MCF 10A (cell line): ENCODE measurements around the gene ZNF41. TPM values are rescaled to one million over a fixed set of nuclear protein-coding genes. Genes with fewer than 3 reads are reported as not detected.
A peak's percentile ranks its signal among the peaks of the same experiment; 100 is the strongest.

Experiments
- BruUV-seq: library from RNA; stranded (reverse); fragments of 400-500 nt; replicated peaks from 2 replicates; lab custom pipeline; 2021; lab: Mats Ljungman, UMichigan
- CTCF ChIA-PET: fragments of 300-600 bp; sonication (Branson Sonifier 250); formaldehyde crosslinking; extraction: SDS; loops from one replicate; lab custom pipeline; 2021; ENCODE audit warnings: antibody characterized with exemption, inconsistent platforms; lab: Yijun Ruan, JAX
- POLR2A ChIA-PET: fragments of 300-600, 350-650 bp; sonication (Branson Sonifier 250); formaldehyde crosslinking; extraction: SDS; loops from one replicate; lab custom pipeline; 2020; ENCODE audit warnings: antibody characterized with exemption, inconsistent platforms; lab: Yijun Ruan, JAX
- DNase-seq: peaks from one replicate; pipeline ENCODE4 v3.0.0-alpha.2; 2018; ENCODE audit not compliant: unreplicated experiment
- H3K27ac Mint-ChIP-seq: one replicate; pipeline ENCODE4 v1.8.0; 2022; ENCODE audit warnings: mild to moderate bottlenecking, low read depth, mixed read lengths; ENCODE audit not compliant: unreplicated experiment
- H3K27me3 Mint-ChIP-seq: one replicate; pipeline ENCODE4 v1.8.0; 2022; ENCODE audit warnings: mixed read lengths; ENCODE audit not compliant: insufficient read depth, unreplicated experiment
- H3K36me3 Mint-ChIP-seq: one replicate; pipeline ENCODE4 v1.8.0; 2022; ENCODE audit warnings: mild to moderate bottlenecking, moderate library complexity, mixed read lengths; ENCODE audit not compliant: insufficient read depth, unreplicated experiment
- H3K4me1 Mint-ChIP-seq: one replicate; pipeline ENCODE4 v1.8.0; 2022; ENCODE audit warnings: mixed read lengths; ENCODE audit not compliant: insufficient read depth, unreplicated experiment
- H3K4me3 Mint-ChIP-seq: one replicate; pipeline ENCODE4 v1.8.0; 2022; ENCODE audit warnings: mild to moderate bottlenecking, moderate library complexity, mixed read lengths; ENCODE audit not compliant: unreplicated experiment
- H3K9me3 Mint-ChIP-seq: one replicate; pipeline ENCODE4 v1.8.0; 2022; ENCODE audit warnings: mixed read lengths; ENCODE audit not compliant: unreplicated experiment
- CTCF ChIP-seq: fragments of 200-600 bp; IDR thresholded peaks from one replicate; pipeline ENCODE4 v1.8.0; 2022; ENCODE audit warnings: antibody characterized with exemption, mild to moderate bottlenecking; ENCODE audit not compliant: unreplicated experiment
- intact Hi-C: fragments of 100-400 bp; cut with micrococcal nuclease; formaldehyde crosslinking; loops from 2 replicates; pipeline ENCODE4 v1.14.1; 2022
- total RNA-seq: library from RNA; stranded (reverse); gene quantifications from 2 replicates; pipeline ENCODE4 v1.2.3, GENCODE V29; 2022

The ZNF41 gene
- total RNA-seq, 1 experiment from 2014 or later: 7.0 TPM

GRCh38 chrX:47452112-47452511, 30.9 kb downstream of the ZNF41 start:
- Mint-ChIP-seq H3K9me3 (peaks cover 28% of the 10 kb centered on the region), H3K36me3 (peaks cover 46% of the 10 kb centered on the region), H3K4me1 (no peaks in the 10 kb centered on the region), H3K4me3 (no peak overlapping the region), H3K27ac (no peak overlapping the region), H3K27me3 (no peaks in the 10 kb centered on the region)
- no peak for TF ChIP-seq CTCF
- no TSS peak for BruUV-seq
- no peak for DNase-seq
- POLR2A ChIA-PET: no interaction called here
- CTCF ChIA-PET: interaction anchor here (0.7 to 0.9 kb wide), 2 partner anchors 28 to 89 kb away, joined by 3 read pairs; no protein-coding TSS in a partner anchor
- intact Hi-C loops: no loop called here

- no peak overlapping the region for H3K27ac Mint-ChIP-seq
- POLR2A ChIA-PET: no interaction called here
- DNase-seq: no peak
These were observed 34.7 kb downstream of the ZNF41 start for GRCh38 chrX:47448165-47448806.

DNA sequence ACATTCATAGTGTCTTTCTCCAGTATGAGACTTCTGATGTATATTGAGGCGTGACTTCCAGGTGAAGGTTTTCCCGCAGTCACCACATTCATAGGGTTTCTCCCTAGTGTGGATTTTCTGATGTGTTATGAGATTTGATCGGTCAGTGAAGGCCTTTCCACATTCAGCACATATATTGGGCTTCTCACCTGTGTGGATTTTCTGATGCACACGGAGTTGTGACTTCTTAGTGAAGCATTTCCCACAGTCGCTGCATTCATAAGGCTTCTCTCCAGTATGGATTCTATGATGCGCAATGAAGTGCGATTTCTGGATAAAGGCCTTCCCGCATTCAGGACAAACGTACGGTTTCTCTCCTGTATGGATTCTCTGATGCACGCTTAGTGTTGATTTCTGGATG, 35.4 kb downstream of the ZNF41 start:
- intact Hi-C loops: no loop called here
- Mint-ChIP-seq H3K27ac (no peak overlapping the region), H3K27me3 (no peaks in the 10 kb centered on the region), H3K4me3 (no peak overlapping the region), H3K36me3 (peaks cover 22% of the 10 kb centered on the region), H3K4me1 (no peaks in the 10 kb centered on the region), H3K9me3 (peaks cover 18% of the 10 kb centered on the region)
- BruUV-seq: TSS peak; percentile 17
- TF ChIP-seq CTCF: no peak
- no peak for DNase-seq
- ChIA-PET CTCF (no interaction called here), POLR2A (no interaction called here)

More at GRCh38 chrX:47448165-47448806, 34.7 kb downstream of the ZNF41 start:
- Mint-ChIP-seq H3K9me3 (peaks cover 18% of the 10 kb centered on the region), H3K4me3 (no peak overlapping the region), H3K27me3 (no peaks in the 10 kb centered on the region), H3K4me1 (no peaks in the 10 kb centered on the region), H3K36me3 (peaks cover 22% of the 10 kb centered on the region)
- CTCF ChIA-PET: no interaction called here
- BruUV-seq: no TSS peak
- intact Hi-C loops: no loop called here
- no peak for TF ChIP-seq CTCF

GRCh38 chrX:47446971-47447370, 36.1 kb downstream of the ZNF41 start:
- POLR2A ChIA-PET: no interaction called here
- no peak for TF ChIP-seq CTCF
- H3K4me3 Mint-ChIP-seq: no peak overlapping the region
- CTCF ChIA-PET: no interaction called here
- intact Hi-C loops: no loop called here
- no TSS peak for BruUV-seq
- H3K27me3 Mint-ChIP-seq: no peaks in the 10 kb centered on the region
- H3K36me3 Mint-ChIP-seq: peaks cover 22% of the 10 kb centered on the region
- H3K9me3 Mint-ChIP-seq: peaks cover 18% of the 10 kb centered on the region
- no peak for DNase-seq
- H3K27ac Mint-ChIP-seq: no peak overlapping the region
- no peaks in the 10 kb centered on the region for H3K4me1 Mint-ChIP-seq
